H1 (cell line): ENCODE results near the gene MAP6D1. TPM values are rescaled to one million over a fixed set of nuclear protein-coding genes. Genes with fewer than 3 reads are reported as not detected.

ENCODE experiments used
- polyA plus RNA-seq, 7 experiments: library from polyadenylated mRNA; depleted of rRNA in 3 of 7; stranded (reverse) in 5 of 7; unstranded in 2 of 7; fragments of >200 nt in 5 of 7; fragments of 200-250 nt in 2 of 7; gene quantifications; 1 replicate in 5 of 7; 2 replicates in 1 of 7; 4 replicates in 1 of 7; pipeline versions ENCODE4 v1.2.1 to v1.2.3, GENCODE V29; 2011 to 2013; ENCODE audit warnings: missing spikeins in 2 of 7, mixed read lengths in 2 of 7
- total RNA-seq: library from RNA; stranded (reverse); fragmentation: NEBNext Ultra II Directional; extraction: Animal tissue kit (Norgen Biotek cat#: 25700); gene quantifications from 2 replicates; pipeline ENCODE4 v1.2.1, GENCODE V29; 2021
- TF ChIP-seq, protein P1 (sequence below): IDR thresholded peaks from 2 replicates; pipeline ENCODE4 v1.6.1; 2012; ENCODE audit warnings: low read length, inconsistent platforms

Gene MAP6D1
- total and polyA plus RNA-seq, 2 of the 8 experiments (the other 6 are each of a cell fraction or from before 2014, with no cell fraction given) = 4.8 to 5.2 TPM

DNA sequence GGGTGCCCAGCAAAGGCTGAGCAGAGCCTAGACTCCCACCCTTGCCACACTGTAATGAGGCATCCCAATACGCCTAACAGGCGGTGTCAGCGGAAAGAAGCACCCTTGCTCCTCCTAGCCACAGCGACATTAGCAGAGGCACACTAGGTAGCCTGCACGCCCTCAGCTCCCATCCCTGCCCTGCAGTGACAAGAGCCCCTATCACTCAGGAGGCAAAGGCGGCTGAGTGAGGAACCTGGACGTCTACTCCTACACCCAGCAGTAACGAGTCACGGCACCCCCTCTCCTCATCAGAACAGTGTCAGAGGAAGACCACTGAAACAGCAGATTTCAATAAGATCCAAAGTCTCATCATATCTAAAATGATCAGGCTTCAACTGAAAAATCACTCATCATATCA lies 12.0 kb upstream of the MAP6D1 start (continued):
- TF ChIP-seq, protein P1, sequence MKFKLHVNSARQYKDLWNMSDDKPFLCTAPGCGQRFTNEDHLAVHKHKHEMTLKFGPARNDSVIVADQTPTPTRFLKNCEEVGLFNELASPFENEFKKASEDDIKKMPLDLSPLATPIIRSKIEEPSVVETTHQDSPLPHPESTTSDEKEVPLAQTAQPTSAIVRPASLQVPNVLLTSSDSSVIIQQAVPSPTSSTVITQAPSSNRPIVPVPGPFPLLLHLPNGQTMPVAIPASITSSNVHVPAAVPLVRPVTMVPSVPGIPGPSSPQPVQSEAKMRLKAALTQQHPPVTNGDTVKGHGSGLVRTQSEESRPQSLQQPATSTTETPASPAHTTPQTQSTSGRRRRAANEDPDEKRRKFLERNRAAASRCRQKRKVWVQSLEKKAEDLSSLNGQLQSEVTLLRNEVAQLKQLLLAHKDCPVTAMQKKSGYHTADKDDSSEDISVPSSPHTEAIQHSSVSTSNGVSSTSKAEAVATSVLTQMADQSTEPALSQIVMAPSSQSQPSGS = no peak
